Measurements from ENCODE around the gene TCF4.

- no peak for TF ChIP-seq CTCF (IDR thresholded peaks at IDR 0.05)
- TF ChIP-seq POLR2AphosphoS5 (IDR thresholded peaks at IDR 0.05), result no peak
Observed at GRCh38 chr18:55361492-55362250, 226.3 kb downstream of the TCF4 start.

All from suprapubic skin (tissue), 3 donors.